SK-N-SH (cell line): ENCODE data around the gene POLR1A. TPM values are rescaled to one million over a fixed set of nuclear protein-coding genes. Genes with fewer than 3 reads are reported as not detected.

Experiments used
- CTCF ChIA-PET: fragments of 300-600, 350-600 bp; formaldehyde crosslinking; extraction: SDS; loops from one replicate; lab custom pipeline; 2021; lab: Yijun Ruan, JAX
- POLR2A ChIA-PET: fragments of 350-600 bp; sonication (Branson Sonifier 250); formaldehyde crosslinking; extraction: SDS; loops from one replicate; lab custom pipeline; 2020; ENCODE audit warnings: antibody characterized with exemption, inconsistent platforms; lab: Yijun Ruan, JAX
- DNase-seq: peaks from one replicate; pipeline ENCODE4 v3.0.0; 2012
- H2AFZ ChIP-seq: fragments of 200-600 bp; sonication (generic); 2 replicates; pipeline ENCODE4 v1.8.1; 2016; ENCODE audit warnings: antibody characterized with exemption, mild to moderate bottlenecking, low read depth
- H3F3A ChIP-seq: fragments of 200-600 bp; sonication (generic); replicated peaks from 2 replicates; pipeline ENCODE3; 2016; ENCODE audit warnings: antibody characterized with exemption, mild to moderate bottlenecking; ENCODE audit not compliant: insufficient read depth
- H3K27ac ChIP-seq, 2 experiments: fragments of 200-500 bp in 1 of 2; fragments of 200-600 bp in 1 of 2; sonication (Bioruptor generic) in 1 of 2; sonication (generic), shearing (Covaris generic) in 1 of 2; 2 replicates each; pipeline versions ENCODE4 v1.5.1 to v1.6.1; 2014 to 2016; ENCODE audit warnings: low read depth in 2 of 2, inconsistent platforms in 1 of 2, low read length in 1 of 2, mild to moderate bottlenecking in 1 of 2, mixed read lengths in 1 of 2
- H3K27me3 ChIP-seq: fragments of 200-600 bp; sonication (generic), shearing (Covaris generic); 2 replicates; pipeline ENCODE4 v1.6.1; 2016; ENCODE audit warnings: mixed run types; ENCODE audit not compliant: insufficient read depth
- H3K36me3 ChIP-seq, 2 experiments: fragments of 200-500 bp in 1 of 2; fragments of 200-600 bp in 1 of 2; sonication (Bioruptor generic) in 1 of 2; sonication (generic) in 1 of 2; replicated peaks in 1 of 2; 2 replicates each; pipeline versions ENCODE3 to v1.5.1; 2014 to 2016; ENCODE audit warnings: low read length in 1 of 2, mild to moderate bottlenecking in 1 of 2; ENCODE audit not compliant: insufficient read depth in 2 of 2, control insufficient read depth in 1 of 2
- H3K4me1 ChIP-seq, 2 experiments: fragments of 200-500 bp in 1 of 2; fragments of 200-600 bp in 1 of 2; sonication (Bioruptor generic) in 1 of 2; sonication (generic), shearing (Covaris generic) in 1 of 2; 2 replicates each; pipeline versions ENCODE4 v1.5.1 to v1.6.1; 2014 to 2016; ENCODE audit warnings: low read depth in 1 of 2, low read length in 1 of 2, mixed run types in 1 of 2; ENCODE audit not compliant: insufficient read depth in 2 of 2, control insufficient read depth in 1 of 2
- H3K4me2 ChIP-seq: fragments of 200-600 bp; sonication (generic), shearing (Covaris generic); 2 replicates; pipeline ENCODE4 v1.6.1; 2017; ENCODE audit warnings: mixed run types
- H3K4me3 ChIP-seq, 2 experiments: fragments of 200-500 bp in 1 of 2; fragments of 200-600 bp in 1 of 2; sonication (Bioruptor generic) in 1 of 2; sonication (generic), shearing (Covaris generic) in 1 of 2; 2 replicates each; pipeline versions ENCODE4 v1.5.1 to v1.8.1; 2014 to 2016; ENCODE audit warnings: low read depth in 2 of 2, inconsistent platforms in 1 of 2, low read length in 1 of 2, mild to moderate bottlenecking in 1 of 2, mixed read lengths in 1 of 2, moderate library complexity in 1 of 2
- H3K79me2 ChIP-seq: fragments of 200-600 bp; sonication (generic); 2 replicates; pipeline ENCODE4 v1.8.1; 2017; ENCODE audit warnings: mild to moderate bottlenecking; ENCODE audit not compliant: insufficient read depth
- H3K9ac ChIP-seq: fragments of 200-600 bp; sonication (generic); 2 replicates; pipeline ENCODE4 v1.6.1; 2017; ENCODE audit warnings: mixed run types
- H3K9me2 ChIP-seq: fragments of 200-600 bp; sonication (generic); 2 replicates; pipeline ENCODE4 v1.6.1; 2017; ENCODE audit warnings: mixed run types
- H3K9me3 ChIP-seq: fragments of 200-600 bp; sonication (generic); 2 replicates; pipeline ENCODE4 v1.6.1; 2017; ENCODE audit warnings: mixed run types, mild to moderate bottlenecking, moderate library complexity
- H4K20me1 ChIP-seq: fragments of 200-600 bp; sonication (generic); 2 replicates; pipeline ENCODE4 v1.6.1; 2017; ENCODE audit warnings: mild to moderate bottlenecking, mixed run types; ENCODE audit not compliant: insufficient read depth
- FOSL2 ChIP-seq: IDR thresholded peaks from 2 replicates; pipeline ENCODE4 v1.4.0; 2012; ENCODE audit warnings: low read depth, mild to moderate bottlenecking, moderate library complexity, borderline replicate concordance
- FOXJ3 ChIP-seq: sonication (generic); formaldehyde crosslinking; IDR thresholded peaks from 2 replicates; pipeline ENCODE4 v1.5.1; 2020; ENCODE audit warnings: mild to moderate bottlenecking, missing genetic modification reagents
- FOXM1 ChIP-seq: IDR thresholded peaks from 2 replicates; pipeline ENCODE4 v1.4.0; 2012; ENCODE audit warnings: low read depth, mild to moderate bottlenecking
- MEF2A ChIP-seq: IDR thresholded peaks from 2 replicates; pipeline ENCODE4 v1.4.0; 2012; ENCODE audit warnings: low read depth, borderline replicate concordance
- NRF1 ChIP-seq: IDR thresholded peaks from 2 replicates; pipeline ENCODE4 v1.6.1; 2012; ENCODE audit warnings: low read depth, mild to moderate bottlenecking, low read length
- RCOR1 ChIP-seq: fragments of 150-350 bp; IDR thresholded peaks from 2 replicates; pipeline ENCODE4 v1.6.1; 2017; ENCODE audit warnings: antibody characterized with exemption, low read length
- SIN3A ChIP-seq: IDR thresholded peaks from 2 replicates; pipeline ENCODE4 v1.6.1; 2012; ENCODE audit warnings: low read depth, mild to moderate bottlenecking, low read length, moderate library complexity, borderline replicate concordance
- TEAD4 ChIP-seq: IDR thresholded peaks from 2 replicates; pipeline ENCODE4 v1.4.0; 2012; ENCODE audit warnings: mild to moderate bottlenecking, borderline replicate concordance; ENCODE audit not compliant: insufficient read depth
- YY1 ChIP-seq: IDR thresholded peaks from 2 replicates; pipeline ENCODE4 v1.4.0; 2012; ENCODE audit warnings: low read depth, mild to moderate bottlenecking
- ZBTB33 ChIP-seq: IDR thresholded peaks from 2 replicates; pipeline ENCODE4 v1.4.0; 2012; ENCODE audit warnings: low read depth, borderline replicate concordance
- WGBS: methylation state at CpG from one replicate; pipeline ENCODE4 v1.1.6; 2017; ENCODE audit warnings: low lambda C conversion rate; 5-methylcytosine and 5-hydroxymethylcytosine counted together
- polyA plus RNA-seq, 3 experiments: library from polyadenylated mRNA; depleted of rRNA; stranded (reverse); fragments of >200 nt; gene quantifications; 2 replicates each; pipeline ENCODE4 v1.2.3, GENCODE V29; 2012
- TF ChIP-seq, protein P1 (sequence below): IDR thresholded peaks from 2 replicates; pipeline ENCODE4; 2012
- TF ChIP-seq, protein P2 (sequence below): IDR thresholded peaks from 2 replicates; pipeline ENCODE4 v1.6.1; 2012; ENCODE audit warnings: mild to moderate bottlenecking, low read depth, low read length, moderate library complexity

The POLR1A gene
- polyA plus RNA-seq, 1 of the 3 experiments (the other 2 are of a cell fraction), result 6.1 TPM

GRCh38 chr2:86139981-86140380, 34.3 kb upstream of the POLR1A start:
- H3K4me1 ChIP-seq, result no peaks in the 10 kb centered on the region
- 96% methylated on average over 4 of the region's 4 CpGs for WGBS
- no peak overlapping the region for H3K4me3 ChIP-seq
- no peaks in the 10 kb centered on the region for H3K9me2 ChIP-seq
- DNase-seq, result no peak
- TF ChIP-seq RCOR1, result no peak
- TF ChIP-seq, protein P1, sequence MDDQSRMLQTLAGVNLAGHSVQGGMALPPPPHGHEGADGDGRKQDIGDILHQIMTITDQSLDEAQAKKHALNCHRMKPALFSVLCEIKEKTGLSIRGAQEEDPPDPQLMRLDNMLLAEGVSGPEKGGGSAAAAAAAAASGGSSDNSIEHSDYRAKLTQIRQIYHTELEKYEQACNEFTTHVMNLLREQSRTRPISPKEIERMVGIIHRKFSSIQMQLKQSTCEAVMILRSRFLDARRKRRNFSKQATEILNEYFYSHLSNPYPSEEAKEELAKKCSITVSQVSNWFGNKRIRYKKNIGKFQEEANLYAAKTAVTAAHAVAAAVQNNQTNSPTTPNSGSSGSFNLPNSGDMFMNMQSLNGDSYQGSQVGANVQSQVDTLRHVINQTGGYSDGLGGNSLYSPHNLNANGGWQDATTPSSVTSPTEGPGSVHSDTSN, result no peak
- no peak for TF ChIP-seq FOXM1
- TF ChIP-seq SIN3A, result no peak
- TF ChIP-seq, protein P2, sequence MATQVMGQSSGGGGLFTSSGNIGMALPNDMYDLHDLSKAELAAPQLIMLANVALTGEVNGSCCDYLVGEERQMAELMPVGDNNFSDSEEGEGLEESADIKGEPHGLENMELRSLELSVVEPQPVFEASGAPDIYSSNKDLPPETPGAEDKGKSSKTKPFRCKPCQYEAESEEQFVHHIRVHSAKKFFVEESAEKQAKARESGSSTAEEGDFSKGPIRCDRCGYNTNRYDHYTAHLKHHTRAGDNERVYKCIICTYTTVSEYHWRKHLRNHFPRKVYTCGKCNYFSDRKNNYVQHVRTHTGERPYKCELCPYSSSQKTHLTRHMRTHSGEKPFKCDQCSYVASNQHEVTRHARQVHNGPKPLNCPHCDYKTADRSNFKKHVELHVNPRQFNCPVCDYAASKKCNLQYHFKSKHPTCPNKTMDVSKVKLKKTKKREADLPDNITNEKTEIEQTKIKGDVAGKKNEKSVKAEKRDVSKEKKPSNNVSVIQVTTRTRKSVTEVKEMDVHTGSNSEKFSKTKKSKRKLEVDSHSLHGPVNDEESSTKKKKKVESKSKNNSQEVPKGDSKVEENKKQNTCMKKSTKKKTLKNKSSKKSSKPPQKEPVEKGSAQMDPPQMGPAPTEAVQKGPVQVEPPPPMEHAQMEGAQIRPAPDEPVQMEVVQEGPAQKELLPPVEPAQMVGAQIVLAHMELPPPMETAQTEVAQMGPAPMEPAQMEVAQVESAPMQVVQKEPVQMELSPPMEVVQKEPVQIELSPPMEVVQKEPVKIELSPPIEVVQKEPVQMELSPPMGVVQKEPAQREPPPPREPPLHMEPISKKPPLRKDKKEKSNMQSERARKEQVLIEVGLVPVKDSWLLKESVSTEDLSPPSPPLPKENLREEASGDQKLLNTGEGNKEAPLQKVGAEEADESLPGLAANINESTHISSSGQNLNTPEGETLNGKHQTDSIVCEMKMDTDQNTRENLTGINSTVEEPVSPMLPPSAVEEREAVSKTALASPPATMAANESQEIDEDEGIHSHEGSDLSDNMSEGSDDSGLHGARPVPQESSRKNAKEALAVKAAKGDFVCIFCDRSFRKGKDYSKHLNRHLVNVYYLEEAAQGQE, result no peak
- TF ChIP-seq FOSL2, result no peak
- no peak for TF ChIP-seq NRF1
- TF ChIP-seq MEF2A, result no peak
- no peak for TF ChIP-seq YY1
- TF ChIP-seq FOXJ3 (CRISPR knock-in tag), result no peak
- no peak for TF ChIP-seq TEAD4
- TF ChIP-seq ZBTB33, result no peak
- H3K27me3 ChIP-seq, result no peaks in the 10 kb centered on the region
- no peak overlapping the region for H3K4me2 ChIP-seq
- ChIA-PET POLR2A (no interaction called here), CTCF (no interaction called here)
- peaks cover 83 to 86% of the 10 kb centered on the region in 2 experiments for H3K36me3 ChIP-seq
- H3K9me3 ChIP-seq, result no peaks in the 10 kb centered on the region
- no peak overlapping the region for H3K27ac ChIP-seq
- no peaks in the 10 kb centered on the region for H4K20me1 ChIP-seq
- no peak overlapping the region for H3K9ac ChIP-seq
- no peak overlapping the region for H2AFZ ChIP-seq
- H3F3A ChIP-seq, result peaks cover 17% of the 10 kb centered on the region
- no peaks in the 10 kb centered on the region for H3K79me2 ChIP-seq
